IPS-11a (cell line): ENCODE data around the gene TMEM154.

Source experiments
- H3K4me3 ChIP-seq: one replicate; pipeline ENCODE4 v1.5.1; 2013; ENCODE audit warnings: low read depth, low read length, control low read depth

TMEM154 gene

GRCh38 chr4:152598454-152598853 lies 81.3 kb downstream of the TMEM154 start:
- H3K4me3 ChIP-seq, result no peak overlapping the region

- H3K4me3 ChIP-seq, result no peak overlapping the region
These were observed 84.5 kb downstream of the TMEM154 start for GRCh38 chr4:152594978-152595925.

GRCh38 chr4:152594057-152594456 lies 85.7 kb downstream of the TMEM154 start:
- H3K4me3 ChIP-seq, result no peak overlapping the region

GRCh38 chr4:152591876-152592275 lies 87.9 kb downstream of the TMEM154 start:
- no peak overlapping the region for H3K4me3 ChIP-seq

- no peak overlapping the region for H3K4me3 ChIP-seq
These were observed 88.4 kb downstream of the TMEM154 start for GRCh38 chr4:152591396-152591795.

GRCh38 chr4:152590179-152591031 lies 89.4 kb downstream of the TMEM154 start:
- H3K4me3 ChIP-seq, result no peak overlapping the region

GRCh38 chr4:152588869-152589268 lies 90.9 kb downstream of the TMEM154 start:
- no peak overlapping the region for H3K4me3 ChIP-seq

GRCh38 chr4:152587127-152587526 lies 92.7 kb downstream of the TMEM154 start:
- H3K4me3 ChIP-seq, result no peak overlapping the region

GRCh38 chr4:152586668-152587067 lies 93.1 kb downstream of the TMEM154 start:
- no peak overlapping the region for H3K4me3 ChIP-seq

GRCh38 chr4:152585023-152585441 lies 94.8 kb downstream of the TMEM154 start:
- no peak overlapping the region for H3K4me3 ChIP-seq

- H3K4me3 ChIP-seq, result no peak overlapping the region
These were observed 98.1 kb downstream of the TMEM154 start for GRCh38 chr4:152581536-152582160.

GRCh38 chr4:152579916-152580315 lies 99.9 kb downstream of the TMEM154 start:
- no peak overlapping the region for H3K4me3 ChIP-seq

- no peak overlapping the region for H3K4me3 ChIP-seq
These were observed 100.6 kb downstream of the TMEM154 start for GRCh38 chr4:152579107-152579764.

GRCh38 chr4:152578670-152579069 lies 101.1 kb downstream of the TMEM154 start:
- no peak overlapping the region for H3K4me3 ChIP-seq

- H3K4me3 ChIP-seq, result no peak overlapping the region
These were observed 101.9 kb downstream of the TMEM154 start for GRCh38 chr4:152577708-152578396.

GRCh38 chr4:152575533-152575932 lies 104.3 kb downstream of the TMEM154 start:
- no peak overlapping the region for H3K4me3 ChIP-seq

GRCh38 chr4:152573861-152574260 lies 105.9 kb downstream of the TMEM154 start:
- H3K4me3 ChIP-seq, result no peak overlapping the region

- no peak overlapping the region for H3K4me3 ChIP-seq
These were observed 107.2 kb downstream of the TMEM154 start for GRCh38 chr4:152572417-152573086.

GRCh38 chr4:152571770-152572169 lies 108.0 kb downstream of the TMEM154 start:
- no peak overlapping the region for H3K4me3 ChIP-seq

GRCh38 chr4:152571296-152571695 lies 108.5 kb downstream of the TMEM154 start:
- no peak overlapping the region for H3K4me3 ChIP-seq
